Ectodermal cell (in vitro differentiated cells): ENCODE data around the gene IPO8.

Source experiments
- H3K27ac ChIP-seq: 2 replicates; pipeline ENCODE4 v1.7.0; 2013; ENCODE audit warnings: mild to moderate bottlenecking, low read depth, low read length; ENCODE audit not compliant: insufficient read depth, poor library complexity, severe bottlenecking
- H3K27me3 ChIP-seq: 2 replicates; pipeline ENCODE4 v1.7.0; 2013; ENCODE audit warnings: mild to moderate bottlenecking, low read length; ENCODE audit not compliant: insufficient read depth, control insufficient read depth, poor library complexity, severe bottlenecking
- H3K36me3 ChIP-seq: one replicate; pipeline ENCODE4 v1.7.0; 2013; ENCODE audit warnings: low read length; ENCODE audit not compliant: control insufficient read depth, insufficient read depth
- H3K4me1 ChIP-seq: one replicate; pipeline ENCODE4 v1.7.0; 2013; ENCODE audit warnings: low read length; ENCODE audit not compliant: control insufficient read depth, insufficient read depth
- H3K4me3 ChIP-seq: 2 replicates; pipeline ENCODE4 v1.7.0; 2013; ENCODE audit warnings: low read depth, low read length, control low read depth; ENCODE audit not compliant: insufficient read depth
- H3K9me3 ChIP-seq: 2 replicates; pipeline ENCODE4 v1.7.0; 2013; ENCODE audit warnings: mild to moderate bottlenecking, low read length, moderate library complexity; ENCODE audit not compliant: control insufficient read depth
- WGBS, 2 experiments: methylation state at CpG; one replicate each; pipeline ENCODE4 v1.1.7; 2013; ENCODE audit warnings: missing lambda C conversion rate in 2 of 2; 5-methylcytosine and 5-hydroxymethylcytosine counted together

IPO8 gene

GRCh38 chr12:30585877-30586276 is 109.8 kb downstream of the IPO8 start:
- Histone ChIP-seq H3K4me3 (no peak overlapping the region), H3K27ac (no peak overlapping the region), H3K27me3 (no peaks in the 10 kb centered on the region), H3K4me1 (no peaks in the 10 kb centered on the region), H3K36me3 (no peaks in the 10 kb centered on the region), H3K9me3 (no peaks in the 10 kb centered on the region)
- 92 to 95% methylated on average over 2 of the region's 2 CpGs for WGBS, 2 experiments

DNA sequence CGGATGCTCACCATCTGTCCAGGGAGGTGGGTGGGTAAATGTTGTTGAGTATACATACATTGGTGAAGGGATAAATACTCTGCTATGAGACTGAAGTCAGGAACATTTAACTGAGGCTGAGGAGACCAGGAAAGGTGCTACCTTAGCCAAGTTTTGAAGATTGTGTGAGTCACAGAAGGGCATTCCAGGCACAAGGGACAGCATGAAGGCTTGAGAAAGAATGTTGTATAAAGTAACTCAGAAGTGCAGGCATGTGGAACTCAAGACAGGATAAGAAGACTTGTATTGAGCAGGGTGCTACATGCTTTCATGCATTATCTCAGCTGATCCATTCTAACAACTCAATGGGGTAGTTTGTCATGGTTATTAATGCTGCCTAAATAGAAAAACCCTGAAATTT is 112.7 kb downstream of the IPO8 start:
- no peaks in the 10 kb centered on the region for H3K36me3 ChIP-seq
- H3K4me1 ChIP-seq = no peaks in the 10 kb centered on the region
- H3K9me3 ChIP-seq = no peaks in the 10 kb centered on the region
- 100% methylated on average over 1 of the region's 1 CpG for WGBS, 2 experiments
- H3K27ac ChIP-seq = no peak overlapping the region
- no peak overlapping the region for H3K4me3 ChIP-seq
- no peaks in the 10 kb centered on the region for H3K27me3 ChIP-seq

- WGBS, 2 experiments = 82 to 92% methylated on average over 2 of the region's 2 CpGs
Observed at GRCh38 chr12:30580344-30580743, 115.3 kb downstream of the IPO8 start.

More at GRCh38 chr12:30580344-30580743, 115.3 kb downstream of the IPO8 start:
- H3K9me3 ChIP-seq = no peaks in the 10 kb centered on the region
- no peaks in the 10 kb centered on the region for H3K4me1 ChIP-seq
- H3K36me3 ChIP-seq = no peaks in the 10 kb centered on the region
- H3K4me3 ChIP-seq = no peak overlapping the region
- H3K27me3 ChIP-seq = no peaks in the 10 kb centered on the region
- H3K27ac ChIP-seq = no peak overlapping the region
